Hematopoietic multipotent progenitor cell treated with erythropoietin and hydrocortisone succinate and interleukin-3 and kit ligand, for 15 days (in vitro differentiated cells): Measurements from ENCODE around the gene HIBADH.
"Not testable (repeated sequence)": the region's sequence is repeated elsewhere in the genome, so short reads cannot be mapped to it uniquely, and the experiment has no call there.

ENCODE experiments used
- DNase-seq: peaks from one replicate; pipeline ENCODE4 v3.0.0-alpha.2; 2015; ENCODE audit warnings: low spot score

The HIBADH gene

GRCh38 chr7:27600247-27600646 lies 62.4 kb downstream of the HIBADH start:
- no peak for DNase-seq

DNA sequence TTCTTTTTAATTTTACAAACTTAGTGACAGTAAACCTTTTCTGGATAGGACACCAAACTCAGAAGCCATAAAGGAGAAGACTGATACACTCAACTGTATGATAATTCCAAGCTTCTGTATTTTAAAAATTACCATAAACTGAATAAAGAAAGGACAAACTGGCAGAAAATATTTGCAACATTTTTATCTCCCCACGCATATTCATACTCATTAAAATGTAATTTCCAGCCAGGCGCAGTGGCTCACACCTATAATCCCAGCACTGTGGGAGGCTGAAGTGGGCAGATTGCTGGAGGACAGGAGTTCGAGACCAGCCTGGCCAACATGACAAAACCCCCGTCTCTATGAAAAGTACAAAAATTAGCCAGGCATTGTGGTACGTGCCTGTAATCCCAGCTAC lies 67.7 kb downstream of the HIBADH start:
- DNase-seq, result no peak

GRCh38 chr7:27593226-27593625 lies 69.5 kb downstream of the HIBADH start:
- DNase-seq, result no peak

- DNase-seq, result no peak
Measured at GRCh38 chr7:27590416-27590815, 72.3 kb downstream of the HIBADH start.

GRCh38 chr7:27587429-27587828 lies 75.3 kb downstream of the HIBADH start:
- no peak for DNase-seq

DNA sequence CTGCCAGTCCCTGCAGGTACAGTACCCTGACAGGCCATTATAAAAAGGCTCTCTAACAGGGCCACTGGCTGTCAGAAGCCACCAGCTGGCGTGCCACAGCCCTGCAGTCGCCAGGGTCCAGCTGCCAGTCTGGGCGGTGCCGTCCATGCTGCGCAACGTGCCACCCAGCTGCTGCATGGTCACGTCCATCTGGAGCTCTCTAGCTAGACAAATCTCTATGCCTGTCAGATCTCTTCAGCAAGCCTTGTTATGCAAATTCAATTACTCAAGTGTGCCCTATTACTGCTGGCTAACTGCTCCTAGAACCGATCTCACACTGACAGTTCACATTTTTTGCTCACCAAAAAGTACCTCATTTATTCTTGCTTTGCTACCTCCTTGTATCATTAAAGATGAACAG lies 75.9 kb downstream of the HIBADH start:
- DNase-seq, result no peak

DNA sequence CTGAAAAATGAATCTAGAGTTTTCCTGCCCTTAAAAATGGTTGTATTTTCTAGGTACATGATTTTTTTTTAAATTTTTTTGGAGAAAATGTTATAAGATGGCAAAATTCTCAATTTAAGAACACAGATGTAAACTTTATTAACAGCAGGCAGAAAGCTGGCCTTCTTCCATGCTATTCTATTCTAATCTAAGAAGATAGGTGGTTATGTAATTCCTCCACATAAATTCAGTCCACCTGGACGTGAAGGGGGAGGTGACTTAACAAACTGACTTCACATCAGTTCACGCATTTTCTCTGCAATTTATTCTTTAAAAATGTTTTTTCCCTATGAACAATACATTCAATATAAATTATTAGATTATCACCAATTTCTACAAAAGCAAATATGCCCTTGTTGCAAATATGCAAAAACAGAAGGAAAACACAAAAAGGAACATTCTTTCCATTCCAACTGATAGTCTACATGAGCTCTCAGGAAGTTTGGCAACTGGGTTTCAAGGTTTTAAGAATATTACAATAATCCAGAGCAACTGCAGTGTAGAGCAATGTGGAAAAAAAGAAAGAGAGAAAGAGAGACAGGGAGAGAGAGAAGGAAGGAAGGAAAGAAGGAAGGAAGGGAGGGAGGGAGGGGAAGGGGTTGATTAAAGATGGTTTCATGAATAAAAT lies 76.8 kb downstream of the HIBADH start:
- DNase-seq, result no peak

DNA sequence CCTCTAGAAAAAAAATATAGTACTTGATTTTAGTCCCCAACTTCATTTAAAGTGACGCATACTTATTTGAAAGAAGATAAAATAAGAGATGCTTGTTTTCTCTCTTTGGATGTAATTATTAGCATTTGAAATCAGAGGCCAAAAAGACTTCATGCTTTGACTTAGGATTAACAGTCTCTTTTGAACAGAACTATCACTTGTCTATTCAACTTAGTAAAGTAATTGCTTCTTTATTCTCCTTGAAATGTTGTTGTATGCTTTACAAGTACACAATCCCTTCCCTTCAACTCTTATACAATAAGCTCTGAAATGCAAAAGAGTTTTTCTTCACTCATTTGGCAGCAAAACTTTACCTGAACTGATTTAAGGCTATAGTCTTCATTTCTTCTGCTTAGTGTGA lies 80.8 kb downstream of the HIBADH start:
- no peak for DNase-seq

- no peak for DNase-seq
Measured at GRCh38 chr7:27581119-27581518, 81.6 kb downstream of the HIBADH start.

DNA sequence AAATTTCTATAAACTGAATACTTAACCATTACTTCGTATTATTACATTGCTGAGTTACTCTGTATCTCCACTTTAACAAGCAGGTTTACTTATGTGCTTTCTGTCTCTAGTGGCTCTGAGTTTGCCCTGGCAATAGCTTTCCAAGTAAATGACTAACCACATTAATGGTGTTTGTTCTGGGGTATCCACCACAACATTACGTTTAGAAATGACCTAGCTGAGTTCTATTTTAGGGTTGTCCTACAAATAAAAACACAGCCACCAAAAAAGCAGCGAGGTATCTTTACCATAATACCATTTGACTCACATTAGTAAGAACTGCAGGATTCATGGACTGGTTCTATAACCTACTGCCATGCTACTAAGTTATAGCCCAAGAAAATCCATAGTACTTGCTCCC lies 83.1 kb downstream of the HIBADH start:
- DNase-seq, result no peak

- DNase-seq, result not testable (repeated sequence)
Measured at GRCh38 chr7:27578169-27578568, 84.5 kb downstream of the HIBADH start.

GRCh38 chr7:27576360-27576944 lies 86.2 kb downstream of the HIBADH start:
- DNase-seq, result peak; percentile 54

GRCh38 chr7:27575613-27576012 lies 87.1 kb downstream of the HIBADH start:
- DNase-seq, result no peak

DNA sequence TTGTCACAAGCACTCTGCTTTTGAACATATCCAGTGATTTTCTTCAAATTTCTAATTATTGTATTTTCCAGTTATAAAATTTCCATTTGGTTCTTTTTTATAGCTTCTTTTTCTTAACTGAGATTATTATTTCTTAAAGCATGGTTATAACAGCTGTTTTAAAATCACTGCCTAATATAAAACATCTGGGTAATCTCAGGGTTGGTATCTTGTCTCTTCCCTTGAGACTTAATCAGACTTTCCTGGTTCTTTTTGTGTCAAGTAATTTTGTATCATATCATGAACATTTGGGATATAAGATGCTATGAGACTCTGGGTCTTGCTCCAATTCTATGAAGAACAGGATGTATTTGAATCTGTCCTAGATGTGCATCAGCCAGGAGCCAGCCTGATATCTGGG lies 93.6 kb downstream of the HIBADH start:
- DNase-seq, result no peak

GRCh38 chr7:27567266-27567665 lies 95.4 kb downstream of the HIBADH start:
- no peak for DNase-seq

DNA sequence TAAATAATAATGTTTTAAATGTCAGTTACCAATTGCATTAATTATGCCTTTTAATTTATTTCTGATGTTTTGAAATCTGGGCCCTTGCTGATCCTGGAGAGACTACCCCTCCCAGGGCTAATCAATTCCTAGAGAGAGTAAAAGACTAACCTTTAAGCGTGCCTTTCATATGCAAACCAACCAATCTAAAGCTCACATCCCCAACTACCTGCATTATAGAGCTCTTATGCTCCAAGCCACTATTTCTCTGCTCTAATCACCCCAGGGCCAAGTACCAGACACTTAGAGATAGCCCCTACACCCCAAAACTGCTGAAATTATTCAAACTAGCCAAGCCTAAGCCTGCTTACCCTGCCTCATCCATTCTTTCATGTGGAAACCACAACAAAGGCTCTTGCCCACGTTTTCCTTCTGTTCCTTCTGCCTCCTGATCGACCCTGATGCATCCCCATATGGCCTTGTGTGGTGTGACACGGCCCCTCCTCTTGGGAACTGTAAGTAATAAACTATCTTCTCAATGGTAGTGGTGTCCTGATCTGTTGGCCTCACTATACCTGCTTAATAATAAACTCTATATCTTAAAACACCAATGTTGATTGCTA lies 97.7 kb downstream of the HIBADH start:
- no peak for DNase-seq

GRCh38 chr7:27560706-27561235 lies 101.9 kb downstream of the HIBADH start:
- no peak for DNase-seq

DNA sequence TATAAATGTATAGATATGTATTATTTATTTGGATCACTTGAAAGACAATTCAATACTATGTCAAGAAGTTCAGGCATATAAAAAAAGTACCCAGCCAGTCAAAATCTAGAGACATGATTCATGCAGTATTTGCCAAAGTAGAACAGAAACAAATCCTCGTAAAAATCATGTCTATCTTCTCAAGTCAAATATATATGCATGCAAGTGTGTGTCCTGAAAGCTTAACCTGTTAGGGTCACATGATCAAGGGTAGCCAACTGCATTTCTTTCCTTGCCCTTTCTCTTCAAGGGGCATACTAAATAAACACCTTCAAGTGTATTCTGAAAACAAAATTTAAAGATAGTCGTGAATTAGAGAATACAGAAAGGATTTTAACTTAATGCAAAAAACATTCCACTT lies 107.0 kb downstream of the HIBADH start:
- no peak for DNase-seq

GRCh38 chr7:27554826-27555225 lies 107.9 kb downstream of the HIBADH start:
- DNase-seq, result no peak

GRCh38 chr7:27553273-27553672 lies 109.4 kb downstream of the HIBADH start:
- DNase-seq, result no peak

GRCh38 chr7:27551803-27552400 lies 110.8 kb downstream of the HIBADH start:
- no peak for DNase-seq

DNA sequence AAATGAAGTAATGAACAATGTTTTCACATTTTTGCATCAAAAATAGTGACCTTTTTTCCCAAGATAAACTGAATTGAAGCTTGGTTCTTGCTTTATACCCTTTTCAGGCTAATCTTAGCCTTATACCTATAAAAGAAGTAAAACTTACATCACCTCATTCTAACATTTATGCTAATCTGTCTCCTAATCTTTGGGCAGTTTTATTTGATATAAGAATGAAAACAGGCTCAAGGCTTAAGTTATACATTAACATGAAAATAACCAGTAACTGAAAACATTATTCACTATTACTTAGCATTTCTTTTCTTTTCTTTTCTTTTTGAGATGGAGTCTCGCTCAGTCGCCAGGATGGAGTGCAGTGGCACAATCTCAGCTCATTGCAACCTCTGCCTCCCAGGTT lies 113.1 kb downstream of the HIBADH start:
- no peak for DNase-seq

- DNase-seq, result no peak
Measured at GRCh38 chr7:27548304-27548703, 114.4 kb downstream of the HIBADH start.
